Measurements from ENCODE around the gene PKD1.

PKD1 gene

GRCh38 chr16:2170080-2170479, 34.4 kb upstream of the PKD1 start:
- no peak for TF ChIP-seq ZFX (IDR thresholded peaks at IDR 0.05)
- TF ChIP-seq, protein P1, sequence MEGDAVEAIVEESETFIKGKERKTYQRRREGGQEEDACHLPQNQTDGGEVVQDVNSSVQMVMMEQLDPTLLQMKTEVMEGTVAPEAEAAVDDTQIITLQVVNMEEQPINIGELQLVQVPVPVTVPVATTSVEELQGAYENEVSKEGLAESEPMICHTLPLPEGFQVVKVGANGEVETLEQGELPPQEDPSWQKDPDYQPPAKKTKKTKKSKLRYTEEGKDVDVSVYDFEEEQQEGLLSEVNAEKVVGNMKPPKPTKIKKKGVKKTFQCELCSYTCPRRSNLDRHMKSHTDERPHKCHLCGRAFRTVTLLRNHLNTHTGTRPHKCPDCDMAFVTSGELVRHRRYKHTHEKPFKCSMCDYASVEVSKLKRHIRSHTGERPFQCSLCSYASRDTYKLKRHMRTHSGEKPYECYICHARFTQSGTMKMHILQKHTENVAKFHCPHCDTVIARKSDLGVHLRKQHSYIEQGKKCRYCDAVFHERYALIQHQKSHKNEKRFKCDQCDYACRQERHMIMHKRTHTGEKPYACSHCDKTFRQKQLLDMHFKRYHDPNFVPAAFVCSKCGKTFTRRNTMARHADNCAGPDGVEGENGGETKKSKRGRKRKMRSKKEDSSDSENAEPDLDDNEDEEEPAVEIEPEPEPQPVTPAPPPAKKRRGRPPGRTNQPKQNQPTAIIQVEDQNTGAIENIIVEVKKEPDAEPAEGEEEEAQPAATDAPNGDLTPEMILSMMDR (conservative IDR thresholded peaks at IDR 0.05), result no peak
- H3K27ac ChIP-seq, result no peak overlapping the region

GRCh38 chr16:2167068-2167638, 31.5 kb upstream of the PKD1 start:
- TF ChIP-seq ZFX (IDR thresholded peaks at IDR 0.05), result no peak
- TF ChIP-seq, protein P1 (conservative IDR thresholded peaks at IDR 0.05), result no peak
- H3K27ac ChIP-seq, result no peak overlapping the region

DNA sequence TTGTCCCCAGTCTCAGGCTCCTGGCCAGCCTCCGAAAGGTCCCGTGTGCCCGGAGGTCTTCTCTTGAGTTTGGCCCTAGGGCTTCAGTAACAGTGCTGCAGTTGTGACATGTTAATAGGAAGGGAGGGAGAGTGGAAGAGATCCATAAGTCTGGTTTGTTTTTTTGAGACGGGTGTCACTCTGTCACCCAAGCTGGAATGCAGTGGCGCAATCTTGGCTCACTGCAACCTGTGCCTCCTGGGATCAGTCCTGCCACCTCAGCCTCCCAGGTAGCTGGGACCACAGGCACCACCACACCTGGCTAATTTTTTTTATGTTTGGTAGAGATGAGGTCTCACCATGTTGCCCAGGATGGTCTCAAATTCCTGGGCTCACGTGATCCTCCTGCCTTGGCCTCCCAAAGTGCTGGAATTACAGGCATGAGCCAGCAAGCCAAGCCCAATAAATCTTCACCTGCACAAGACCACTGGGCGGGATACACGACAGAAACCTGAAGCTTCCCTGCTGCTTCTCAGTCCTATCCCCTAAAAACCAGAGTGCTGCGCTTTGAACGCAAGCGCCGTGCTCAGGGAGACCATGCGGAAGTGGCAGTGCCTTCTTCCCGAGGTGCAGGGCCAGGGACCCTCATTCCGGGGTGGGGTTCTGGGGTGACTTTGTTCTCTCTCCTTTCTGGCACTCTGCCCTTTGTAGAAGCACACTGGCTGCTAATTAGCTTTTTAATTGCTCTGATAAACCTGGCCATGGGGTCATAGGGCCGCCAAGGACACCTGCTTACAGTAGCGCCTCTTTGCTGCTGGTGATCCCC, 30.8 kb upstream of the PKD1 start:
- TF ChIP-seq ZFX (IDR thresholded peaks at IDR 0.05), result no peak
- TF ChIP-seq, protein P1 (conservative IDR thresholded peaks at IDR 0.05), result no peak
- H3K27ac ChIP-seq, result no peak overlapping the region

GRCh38 chr16:2165861-2166260, 30.2 kb upstream of the PKD1 start:
- TF ChIP-seq, protein P1 (conservative IDR thresholded peaks at IDR 0.05), result no peak
- TF ChIP-seq ZFX (IDR thresholded peaks at IDR 0.05), result no peak
- no peak overlapping the region for H3K27ac ChIP-seq

DNA sequence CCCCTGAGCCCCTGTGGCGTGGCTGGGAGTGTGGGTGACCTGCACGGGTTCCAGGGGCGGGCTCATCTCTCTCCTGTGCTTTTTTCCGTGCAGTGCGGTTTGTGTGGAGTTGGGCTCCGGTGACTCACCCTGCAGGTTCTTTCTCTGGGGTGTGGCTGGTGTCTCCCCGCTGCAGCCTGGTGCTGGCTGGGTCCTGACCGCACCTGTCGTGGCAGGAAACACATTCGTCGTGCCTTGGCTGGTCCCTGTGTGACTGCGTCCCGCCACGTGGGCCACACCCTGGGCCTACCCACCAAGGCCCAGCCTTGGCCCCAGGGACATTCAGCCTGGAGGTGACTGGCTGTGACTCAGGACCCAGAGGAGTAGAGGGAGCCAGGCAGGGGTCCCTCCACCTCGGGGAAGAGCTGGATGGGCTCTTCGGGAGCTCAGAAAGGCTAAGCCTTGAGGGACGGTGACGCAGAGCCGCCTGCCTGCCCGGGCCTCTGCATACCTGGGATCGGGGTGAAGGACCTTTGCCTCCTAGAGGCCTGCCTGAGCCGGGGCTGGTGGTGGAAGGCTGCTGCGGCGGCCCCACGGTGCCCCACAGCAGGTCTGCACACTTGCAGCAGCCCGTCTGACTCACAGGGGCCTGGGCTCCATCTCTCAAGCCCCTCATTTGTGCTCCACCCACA, 27.6 kb upstream of the PKD1 start:
- TF ChIP-seq ZFX (IDR thresholded peaks at IDR 0.05), result no peak
- TF ChIP-seq, protein P1 (conservative IDR thresholded peaks at IDR 0.05), result no peak
- H3K27ac ChIP-seq, result no peak overlapping the region

DNA sequence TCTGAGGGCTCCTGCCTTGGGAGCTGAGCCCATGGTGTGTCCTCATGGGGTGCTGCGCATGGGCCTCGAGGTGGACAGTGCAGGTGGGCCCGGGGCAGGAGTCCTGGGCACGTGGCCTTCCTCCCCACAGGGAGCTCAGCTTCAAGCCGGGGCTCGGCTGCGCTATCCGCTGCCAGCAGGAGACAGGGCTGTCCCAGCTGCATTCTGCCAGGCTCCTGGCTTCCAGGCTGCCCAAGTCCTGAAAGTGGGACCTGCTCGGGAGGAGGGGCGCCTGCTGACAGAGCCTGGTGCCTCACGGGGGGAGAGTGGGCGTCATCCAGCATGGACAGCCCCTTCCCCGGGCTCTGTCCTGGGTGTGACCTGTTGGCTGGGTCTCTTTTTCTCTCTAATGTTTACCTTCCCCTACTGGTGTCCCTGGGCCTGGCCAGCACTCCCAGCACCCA, 27.0 kb upstream of the PKD1 start:
- TF ChIP-seq, protein P1 (conservative IDR thresholded peaks at IDR 0.05), result no peak
- TF ChIP-seq ZFX (IDR thresholded peaks at IDR 0.05), result no peak
- no peak overlapping the region; the same call in 1 of the 2 replicates for H3K27ac ChIP-seq

DNA sequence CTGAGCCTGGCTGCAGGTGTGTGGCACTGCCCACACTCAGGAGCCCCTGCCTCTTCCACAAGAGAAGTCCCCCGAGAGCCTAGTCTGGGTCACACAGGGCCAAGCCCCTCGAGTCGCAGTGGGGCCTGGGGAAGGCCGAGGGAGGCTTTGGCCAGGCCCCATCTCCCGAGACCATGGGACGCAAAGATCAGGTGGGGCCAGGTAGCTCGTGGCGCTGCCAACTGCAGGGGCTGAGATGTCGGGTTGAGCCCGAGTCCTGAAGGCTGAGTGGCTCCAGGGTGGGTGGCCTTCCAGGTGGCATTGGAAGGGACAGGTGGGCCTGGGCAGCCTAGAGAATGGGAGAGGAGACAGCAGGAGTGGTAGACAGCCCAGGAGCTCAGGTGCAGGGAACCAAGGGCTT, 26.2 kb upstream of the PKD1 start:
- no peak for TF ChIP-seq ZFX (IDR thresholded peaks at IDR 0.05)
- TF ChIP-seq, protein P1 (conservative IDR thresholded peaks at IDR 0.05), result no peak
- H3K27ac ChIP-seq, result no peak overlapping the region

Measured in C4-2B (cell line).